DMS153 treated with DMSO at 0.1 percent for 48 hours (cell line): ENCODE data around the gene ELMO2.
"Not testable (repeated sequence)": the region's sequence is repeated elsewhere in the genome, so short reads cannot be mapped to it uniquely, and the experiment has no call there.

ENCODE experiments used
- DNase-seq: peaks from one replicate; lab custom pipeline; 2025; ENCODE audit not compliant: unreplicated experiment; lab: John Stamatoyannopoulos, UW

The ELMO2 gene

GRCh38 chr20:46407671-46407996, 1.2 kb upstream of the ELMO2 start:
- DNase-seq: no peak

GRCh38 chr20:46406986-46407670, 713 bp upstream of the ELMO2 start:
- peak; percentile 50 for DNase-seq

GRCh38 chr20:46402331-46402811, 4.0 kb downstream of the ELMO2 start:
- DNase-seq: no peak

GRCh38 chr20:46401478-46401860, 4.9 kb downstream of the ELMO2 start:
- no peak for DNase-seq

GRCh38 chr20:46400828-46401477, 5.5 kb downstream of the ELMO2 start:
- no peak for DNase-seq

- DNase-seq: no peak
Measured at GRCh38 chr20:46400253-46400652, 6.2 kb downstream of the ELMO2 start.

- no peak for DNase-seq
Measured at GRCh38 chr20:46399401-46399800, 7.0 kb downstream of the ELMO2 start.

GRCh38 chr20:46398963-46399362, 7.5 kb downstream of the ELMO2 start:
- no peak for DNase-seq

- DNase-seq: no peak
Measured at GRCh38 chr20:46396052-46396740, 10.2 kb downstream of the ELMO2 start.

GRCh38 chr20:46394872-46395760, 11.3 kb downstream of the ELMO2 start:
- DNase-seq: no peak

GRCh38 chr20:46393967-46394366, 12.4 kb downstream of the ELMO2 start:
- no peak for DNase-seq

GRCh38 chr20:46388937-46389336, 17.5 kb downstream of the ELMO2 start:
- DNase-seq: no peak

GRCh38 chr20:46388201-46388836, 18.1 kb downstream of the ELMO2 start:
- no peak for DNase-seq

- DNase-seq: not testable (repeated sequence)
Measured at GRCh38 chr20:46387054-46387453, 19.4 kb downstream of the ELMO2 start.

GRCh38 chr20:46378412-46379009, 27.9 kb downstream of the ELMO2 start:
- no peak for DNase-seq

GRCh38 chr20:46377518-46377917, 28.9 kb downstream of the ELMO2 start:
- no peak for DNase-seq

- no peak for DNase-seq
Measured at GRCh38 chr20:46376196-46376785, 30.1 kb downstream of the ELMO2 start.

- DNase-seq: no peak
Measured at GRCh38 chr20:46375771-46376170, 30.6 kb downstream of the ELMO2 start.

- DNase-seq: no peak
Measured at GRCh38 chr20:46374383-46374782, 32.0 kb downstream of the ELMO2 start.

- DNase-seq: no peak
Measured at GRCh38 chr20:46371656-46372055, 34.8 kb downstream of the ELMO2 start.
